Activated CD4-positive, alpha-beta T cell treated with anti-CD3 and anti-CD28 coated beads, Interleukin-2, amount 50 U/mL, for 4 hours (primary cell): ENCODE results near the gene ZNF662.
"Not testable (repeated sequence)": the region's sequence is repeated elsewhere in the genome, so short reads cannot be mapped to it uniquely, and the experiment has no call there.

Source experiments
- DNase-seq, 2 experiments: peaks; one replicate each; pipeline ENCODE4 v3.0.0-alpha.2; 2020

Gene ZNF662

GRCh38 chr3:42906070-42906847, at the start of gene ZNF662:
Gene ZNF662, plus strand, starts transcription at chr3:42906142. Its CDS starts 1,973 bp downstream, at chr3:42908115.
- DNase-seq = no peak

- DNase-seq = no peak
These were observed 49.4 kb upstream of the ZNF662 start for GRCh38 chr3:42856544-42856943.

GRCh38 chr3:42864321-42864950, 41.5 kb upstream of the ZNF662 start:
- DNase-seq = no peak

GRCh38 chr3:42865256-42865655, 40.7 kb upstream of the ZNF662 start:
- DNase-seq = no peak

GRCh38 chr3:42867138-42867537, 38.8 kb upstream of the ZNF662 start:
- DNase-seq = no peak

- DNase-seq = no peak
These were observed 37.1 kb upstream of the ZNF662 start for GRCh38 chr3:42868841-42869240.

GRCh38 chr3:42871592-42872196, 34.2 kb upstream of the ZNF662 start:
- DNase-seq = no peak

GRCh38 chr3:42872718-42873117, 33.2 kb upstream of the ZNF662 start:
- no peak for DNase-seq

GRCh38 chr3:42873221-42873982, 32.5 kb upstream of the ZNF662 start:
- no peak for DNase-seq

- no peak for DNase-seq
These were observed 31.2 kb upstream of the ZNF662 start for GRCh38 chr3:42874749-42875148.

- no peak for DNase-seq
These were observed 30.4 kb upstream of the ZNF662 start, which contains the start of gene CYP8B1 for GRCh38 chr3:42875325-42876151. Gene CYP8B1, minus strand, starts transcription at chr3:42875879. Its CDS starts 63 bp downstream, at chr3:42875816.

- no peak for DNase-seq
These were observed 29.5 kb upstream of the ZNF662 start for GRCh38 chr3:42876401-42876800.

GRCh38 chr3:42876940-42877720, 28.8 kb upstream of the ZNF662 start:
- no peak for DNase-seq

- DNase-seq = no peak
These were observed 28.1 kb upstream of the ZNF662 start for GRCh38 chr3:42877881-42878280.

- no peak for DNase-seq
These were observed 25.8 kb upstream of the ZNF662 start for GRCh38 chr3:42880183-42880582.

- peak; percentile 76 to 80 for DNase-seq
These were observed 25.1 kb upstream of the ZNF662 start for GRCh38 chr3:42880601-42881451.

- not testable (repeated sequence) for DNase-seq
These were observed 22.6 kb upstream of the ZNF662 start for GRCh38 chr3:42883251-42883930.

GRCh38 chr3:42884324-42884723, 21.6 kb upstream of the ZNF662 start:
- DNase-seq = no peak

- DNase-seq = no peak
These were observed 19.6 kb upstream of the ZNF662 start for GRCh38 chr3:42886294-42886822.

- DNase-seq = no peak
These were observed 18.9 kb upstream of the ZNF662 start for GRCh38 chr3:42887084-42887483.
